Fibroblast of the aortic adventitia (primary cell): ENCODE measurements around the gene KRTAP10-3. TPM values are rescaled to one million over a fixed set of nuclear protein-coding genes. Genes with fewer than 3 reads are reported as not detected.

Source experiments
- DNase-seq: peaks from one replicate; pipeline ENCODE4 v3.0.0-alpha.2; 2010; ENCODE audit warnings: low read depth
- H3K4me3 ChIP-seq: 2 replicates; pipeline ENCODE4 v1.5.1; 2011; ENCODE audit warnings: low read depth, mild to moderate bottlenecking, control low read depth, low read length, moderate library complexity
- CTCF ChIP-seq: IDR thresholded peaks from 2 replicates; pipeline ENCODE4 v1.5.1; 2011; ENCODE audit warnings: mild to moderate bottlenecking, low read length, control low read depth, inconsistent platforms; ENCODE audit not compliant: insufficient read depth
- total RNA-seq: library from RNA; depleted of rRNA; stranded (reverse); fragments of >200 nt; gene quantifications from 2 replicates; pipeline ENCODE4 v1.2.3, GENCODE V29; 2012; ENCODE audit warnings: low replicate concordance

Gene KRTAP10-3
- total RNA-seq, 1 donor: not detected

GRCh38 chr21:44599264-44600029 is 40.9 kb upstream of the KRTAP10-3 start:
- DNase-seq: no peak
- H3K4me3 ChIP-seq: no peak overlapping the region
- no peak for TF ChIP-seq CTCF

- TF ChIP-seq CTCF: no peak
- DNase-seq: no peak
- H3K4me3 ChIP-seq: no peak overlapping the region
Observed at GRCh38 chr21:44598061-44598460, 39.5 kb upstream of the KRTAP10-3 start.

- peak; percentile 22 for DNase-seq
- TF ChIP-seq CTCF: no peak
- H3K4me3 ChIP-seq: no peak overlapping the region
Observed at GRCh38 chr21:44596068-44596725, 37.6 kb upstream of the KRTAP10-3 start.

- no peak for TF ChIP-seq CTCF
- no peak overlapping the region for H3K4me3 ChIP-seq
- DNase-seq: no peak
Observed at GRCh38 chr21:44595524-44595923, 36.9 kb upstream of the KRTAP10-3 start.

- no peak overlapping the region for H3K4me3 ChIP-seq
- no peak for DNase-seq
- no peak for TF ChIP-seq CTCF
Observed at GRCh38 chr21:44594406-44594916, 35.9 kb upstream of the KRTAP10-3 start.

GRCh38 chr21:44593598-44594405 is 35.2 kb upstream of the KRTAP10-3 start:
- TF ChIP-seq CTCF: no peak
- peak; percentile 2 for DNase-seq
- H3K4me3 ChIP-seq: no peak overlapping the region
